B cell (primary cell): Measurements from ENCODE around the gene CTDSPL2. TPM values are rescaled to one million over a fixed set of nuclear protein-coding genes. Genes with fewer than 3 reads are reported as not detected.

ENCODE experiments used
- ATAC-seq: fragments of 200-7000 bp; cut with Tn5 transposase; one replicate; pipeline ENCODE4 v1.10.0; 2021; ENCODE audit warnings: low read depth, mild to moderate bottlenecking, moderate number of reproducible peaks, moderate library complexity
- CTCF ChIA-PET: fragments of 350-600 bp; sonication (Branson Sonifier 250); formaldehyde crosslinking; loops from one replicate; lab custom pipeline; 2021; ENCODE audit warnings: antibody characterized with exemption, inconsistent platforms; lab: Charles Lee
- POLR2A ChIA-PET: fragments of 350-600 bp; sonication (Branson Sonifier 250); formaldehyde crosslinking; loops from one replicate; lab custom pipeline; 2021; ENCODE audit warnings: antibody characterized with exemption; lab: Charles Lee
- DNase-seq: peaks from one replicate; pipeline ENCODE4 v3.0.0; 2013
- H2AFZ ChIP-seq: 2 replicates; pipeline ENCODE4 v1.6.1; 2012; ENCODE audit warnings: mild to moderate bottlenecking, low read depth, low read length; ENCODE audit not compliant: insufficient read depth, poor library complexity, severe bottlenecking
- H3K27ac ChIP-seq, 2 donors: 1 replicate in 1 of 2; 2 replicates in 1 of 2; pipeline ENCODE4 v1.5.1; 2012 to 2013; ENCODE audit warnings: low read length in 2 of 2, mild to moderate bottlenecking in 2 of 2, moderate library complexity in 1 of 2
- H3K27me3 ChIP-seq, 4 experiments: fragments of 200-600 bp in 1 of 4; sonication (generic) in 1 of 4; replicated peaks in 1 of 4; 1 replicate in 2 of 4; 2 replicates in 2 of 4; pipeline versions ENCODE4 v1.6.1 to v1.7.0; 2013 to 2016; ENCODE audit warnings: low read length in 3 of 4, mild to moderate bottlenecking in 2 of 4, mixed read lengths in 1 of 4, moderate library complexity in 1 of 4; ENCODE audit not compliant: insufficient read depth in 4 of 4, control insufficient read depth in 3 of 4; ENCODE audit errors: control extremely low read depth in 1 of 4
- H3K36me3 ChIP-seq, 2 experiments: replicated peaks in 1 of 2; 1 replicate in 1 of 2; 2 replicates in 1 of 2; pipeline versions ENCODE4 v1.6.1 to v1.7.1; 2013; ENCODE audit warnings: low read length in 1 of 2; ENCODE audit not compliant: insufficient read depth in 2 of 2, control insufficient read depth in 1 of 2; ENCODE audit errors: control extremely low read depth in 1 of 2, extremely low read depth in 1 of 2
- H3K4me1 ChIP-seq, 2 donors: fragments of 200-600 bp in 1 of 2; sonication (generic) in 1 of 2; 1 replicate in 1 of 2; 2 replicates in 1 of 2; pipeline versions ENCODE4 v1.5.1 to v1.6.1; 2013 to 2017; ENCODE audit warnings: low read length in 2 of 2; ENCODE audit not compliant: control insufficient read depth in 2 of 2, insufficient read depth in 2 of 2
- H3K4me2 ChIP-seq: replicated peaks from 2 replicates; pipeline ENCODE3; 2012; ENCODE audit warnings: mild to moderate bottlenecking, low read depth, low read length; ENCODE audit not compliant: poor library complexity, severe bottlenecking
- H3K4me3 ChIP-seq, 5 experiments: fragments of 200-600 bp in 1 of 5; sonication (generic) in 1 of 5; 1 replicate in 3 of 5; 2 replicates in 2 of 5; pipeline versions ENCODE4 v1.5.1 to v1.7.0; 2011 to 2016; ENCODE audit warnings: low read length in 4 of 5, mild to moderate bottlenecking in 4 of 5, low read depth in 2 of 5, control low read depth in 1 of 5, moderate library complexity in 1 of 5; ENCODE audit not compliant: insufficient read depth in 1 of 5; ENCODE audit errors: control extremely low read depth in 1 of 5, extremely low read depth in 1 of 5
- H3K79me2 ChIP-seq: fragments of 200-600 bp; sonication (generic); one replicate; pipeline ENCODE4 v1.6.0; 2016; ENCODE audit warnings: low read length; ENCODE audit not compliant: control insufficient read depth, insufficient read depth
- H3K9ac ChIP-seq: fragments of 200-600 bp; sonication (generic); 2 replicates; pipeline ENCODE4 v1.6.1; 2017; ENCODE audit warnings: mild to moderate bottlenecking, low read length, moderate library complexity
- H3K9me3 ChIP-seq, 3 donors: one replicate each; pipeline versions ENCODE4 v1.6.1 to v1.7.1; 2013; ENCODE audit warnings: low read length in 2 of 3; ENCODE audit not compliant: control insufficient read depth in 2 of 3, insufficient read depth in 1 of 3; ENCODE audit errors: control extremely low read depth in 1 of 3
- H4K20me1 ChIP-seq: 2 replicates; pipeline ENCODE4 v1.6.0; 2012; ENCODE audit warnings: mild to moderate bottlenecking, low read length; ENCODE audit not compliant: insufficient read depth, control insufficient read depth, poor library complexity, severe bottlenecking
- H3K27ac Mint-ChIP-seq: one replicate; pipeline ENCODE4 v1.8.0; 2021; ENCODE audit warnings: mixed read lengths
- H3K27me3 Mint-ChIP-seq: one replicate; pipeline ENCODE4 v1.8.0; 2021; ENCODE audit warnings: mixed read lengths
- H3K4me1 Mint-ChIP-seq: one replicate; pipeline ENCODE4 v1.8.0; 2021; ENCODE audit warnings: mixed read lengths
- H3K4me3 Mint-ChIP-seq: one replicate; pipeline ENCODE4 v1.8.0; 2021; ENCODE audit warnings: mixed read lengths
- H3K9me3 Mint-ChIP-seq: one replicate; pipeline ENCODE4 v1.8.0; 2022; ENCODE audit warnings: mixed read lengths; ENCODE audit not compliant: insufficient read depth
- EZH2 ChIP-seq: IDR thresholded peaks from 2 replicates; pipeline ENCODE4 v1.6.1; 2012; ENCODE audit warnings: borderline replicate concordance, low read depth, mild to moderate bottlenecking, moderate library complexity, low read length; ENCODE audit not compliant: insufficient read depth, poor library complexity, severe bottlenecking
- WGBS: methylation state at CpG from one replicate; pipeline ENCODE4 v1.1.5; 2013; ENCODE audit warnings: missing lambda C conversion rate; ENCODE audit not compliant: insufficient coverage; 5-methylcytosine and 5-hydroxymethylcytosine counted together
- intact Hi-C: fragments of 100-400 bp; cut with micrococcal nuclease; formaldehyde crosslinking; loops from one replicate; pipeline ENCODE4 v1.10.0; 2022
- polyA plus RNA-seq: library from polyadenylated mRNA; depleted of rRNA; stranded (reverse); fragments of >200 nt; gene quantifications from 2 replicates; pipeline ENCODE4 v1.2.3, GENCODE V29; 2012
- total RNA-seq, 2 donors: library from RNA; stranded (reverse); fragments of 120-200 nt in 1 of 2; gene quantifications; 1 replicate in 1 of 2; 2 replicates in 1 of 2; pipeline versions ENCODE4 v1.2.3 to v1.2.4, GENCODE V29; 2013 to 2022
- TF ChIP-seq, protein P1 (sequence below): fragments of 200-600 bp; IDR thresholded peaks from one replicate; pipeline ENCODE4 v1.8.0; 2022; ENCODE audit warnings: antibody characterized with exemption, mild to moderate bottlenecking

The CTDSPL2 gene
- total and polyA plus RNA-seq, 2 donors (not counting 1 experiment from before 2014, with no cell fraction given): 17.8 to 84.1 TPM

- no peak overlapping the region for H3K4me2 ChIP-seq
- H3K27ac ChIP-seq: no peak overlapping the region
- ChIA-PET CTCF (interaction anchor here (1.2 kb wide), 1 partner anchor 9 kb away, joined by 6 read pairs; the partner anchor contains the start of gene CTDSPL2), POLR2A (no interaction called here)
- peaks cover 60% of the 10 kb centered on the region for H4K20me1 ChIP-seq
- no peak overlapping the region for H3K27ac Mint-ChIP-seq
- H3K36me3 ChIP-seq: peaks cover 0 to 13% of the 10 kb centered on the region in 2 experiments
- no peak overlapping the region for H3K4me3 ChIP-seq
- H3K4me1 Mint-ChIP-seq: peaks cover 41% of the 10 kb centered on the region
- H3K9ac ChIP-seq: no peak overlapping the region
- ATAC-seq (no peak), DNase-seq (no peak)
- no peaks in the 10 kb centered on the region for H3K9me3 Mint-ChIP-seq
- peaks cover 0 to 3% (median 0%) of the 10 kb centered on the region in 3 donors for H3K9me3 ChIP-seq
- H2AFZ ChIP-seq: no peak overlapping the region
- H3K27me3 Mint-ChIP-seq: no peaks in the 10 kb centered on the region
- intact Hi-C loops: no loop called here
- no peaks in the 10 kb centered on the region for H3K27me3 ChIP-seq
- H3K79me2 ChIP-seq: peaks cover 98% of the 10 kb centered on the region
- no peak overlapping the region for H3K4me3 Mint-ChIP-seq
- no peak for TF ChIP-seq EZH2
- TF ChIP-seq, protein P1, sequence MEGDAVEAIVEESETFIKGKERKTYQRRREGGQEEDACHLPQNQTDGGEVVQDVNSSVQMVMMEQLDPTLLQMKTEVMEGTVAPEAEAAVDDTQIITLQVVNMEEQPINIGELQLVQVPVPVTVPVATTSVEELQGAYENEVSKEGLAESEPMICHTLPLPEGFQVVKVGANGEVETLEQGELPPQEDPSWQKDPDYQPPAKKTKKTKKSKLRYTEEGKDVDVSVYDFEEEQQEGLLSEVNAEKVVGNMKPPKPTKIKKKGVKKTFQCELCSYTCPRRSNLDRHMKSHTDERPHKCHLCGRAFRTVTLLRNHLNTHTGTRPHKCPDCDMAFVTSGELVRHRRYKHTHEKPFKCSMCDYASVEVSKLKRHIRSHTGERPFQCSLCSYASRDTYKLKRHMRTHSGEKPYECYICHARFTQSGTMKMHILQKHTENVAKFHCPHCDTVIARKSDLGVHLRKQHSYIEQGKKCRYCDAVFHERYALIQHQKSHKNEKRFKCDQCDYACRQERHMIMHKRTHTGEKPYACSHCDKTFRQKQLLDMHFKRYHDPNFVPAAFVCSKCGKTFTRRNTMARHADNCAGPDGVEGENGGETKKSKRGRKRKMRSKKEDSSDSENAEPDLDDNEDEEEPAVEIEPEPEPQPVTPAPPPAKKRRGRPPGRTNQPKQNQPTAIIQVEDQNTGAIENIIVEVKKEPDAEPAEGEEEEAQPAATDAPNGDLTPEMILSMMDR: no peak
- WGBS: no CpG with 5 or more reads among the region's 2 CpGs
- peaks cover 0 to 3% of the 10 kb centered on the region in 2 donors for H3K4me1 ChIP-seq
Observed at GRCh38 chr15:44435893-44436667, 8.7 kb downstream of the CTDSPL2 start.

- H3K79me2 ChIP-seq: peaks cover 97% of the 10 kb centered on the region
- H3K27me3 ChIP-seq: no peaks in the 10 kb centered on the region
- TF ChIP-seq, protein P1: no peak
- no peak for TF ChIP-seq EZH2
- no peak overlapping the region for H2AFZ ChIP-seq
- intact Hi-C loops: no loop called here
- 91% methylated on average over 2 of the region's 3 CpGs for WGBS
- Mint-ChIP-seq H3K4me1 (peaks cover 47% of the 10 kb centered on the region), H3K9me3 (no peaks in the 10 kb centered on the region), H3K4me3 (no peak overlapping the region), H3K27me3 (no peaks in the 10 kb centered on the region), H3K27ac (no peak overlapping the region)
- no peak overlapping the region for H3K27ac ChIP-seq
- H3K4me2 ChIP-seq: no peak overlapping the region
- no peak overlapping the region for H3K9ac ChIP-seq
- H3K9me3 ChIP-seq: peaks cover 0 to 3% (median 0%) of the 10 kb centered on the region in 3 donors
- no peak for ATAC-seq
- ChIA-PET POLR2A (no interaction called here), CTCF (no interaction called here)
- peaks cover 72% of the 10 kb centered on the region for H4K20me1 ChIP-seq
- no peak for DNase-seq
- H3K4me3 ChIP-seq: no peak overlapping the region
- H3K36me3 ChIP-seq: peaks cover 0 to 9% of the 10 kb centered on the region in 2 experiments
- peaks cover 0 to 3% of the 10 kb centered on the region in 2 donors for H3K4me1 ChIP-seq
Observed at GRCh38 chr15:44438402-44438801, 11.0 kb downstream of the CTDSPL2 start.
